Hematopoietic multipotent progenitor cell treated with erythropoietin and hydrocortisone succinate and interleukin-3 and kit ligand, for 4 days (in vitro differentiated cells): ENCODE results near the gene PCCA.
"Not testable (repeated sequence)": the region's sequence is repeated elsewhere in the genome, so short reads cannot be mapped to it uniquely, and the experiment has no call there.

Experiments
- DNase-seq: peaks from one replicate; pipeline ENCODE4 v3.0.0-alpha.2; 2015

PCCA gene

GRCh38 chr13:100247937-100248336, 159.0 kb downstream of the PCCA start:
- DNase-seq, result no peak

GRCh38 chr13:100254002-100254401, 165.1 kb downstream of the PCCA start:
- no peak for DNase-seq

- no peak for DNase-seq
Measured at GRCh38 chr13:100262404-100262803, 173.5 kb downstream of the PCCA start.

- DNase-seq, result no peak
Measured at GRCh38 chr13:100266026-100266425, 177.1 kb downstream of the PCCA start.

GRCh38 chr13:100269837-100270236, 180.9 kb downstream of the PCCA start:
- no peak for DNase-seq

GRCh38 chr13:100273138-100273537, 184.2 kb downstream of the PCCA start:
- DNase-seq, result no peak

GRCh38 chr13:100273552-100273951, 184.7 kb downstream of the PCCA start:
- DNase-seq, result no peak

GRCh38 chr13:100274942-100275506, 186.1 kb downstream of the PCCA start:
- no peak for DNase-seq

GRCh38 chr13:100275746-100276145, 186.9 kb downstream of the PCCA start:
- DNase-seq, result no peak

- no peak for DNase-seq
Measured at GRCh38 chr13:100280681-100281080, 191.8 kb downstream of the PCCA start.

- not testable (repeated sequence) for DNase-seq
Measured at GRCh38 chr13:100282306-100282705, 193.4 kb downstream of the PCCA start.

GRCh38 chr13:100290165-100290801, 201.4 kb downstream of the PCCA start:
- no peak for DNase-seq

- peak; percentile 46 for DNase-seq
Measured at GRCh38 chr13:100291624-100292023, 202.7 kb downstream of the PCCA start.

GRCh38 chr13:100297413-100297812, 208.5 kb downstream of the PCCA start:
- no peak for DNase-seq

GRCh38 chr13:100298116-100298681, 209.3 kb downstream of the PCCA start:
- no peak for DNase-seq

- no peak for DNase-seq
Measured at GRCh38 chr13:100298691-100299090, 209.8 kb downstream of the PCCA start.

GRCh38 chr13:100300243-100300642, 211.3 kb downstream of the PCCA start:
- DNase-seq, result no peak

GRCh38 chr13:100300708-100301107, 211.8 kb downstream of the PCCA start:
- DNase-seq, result no peak

- DNase-seq, result no peak
Measured at GRCh38 chr13:100301418-100301817, 212.5 kb downstream of the PCCA start.

- DNase-seq, result no peak
Measured at GRCh38 chr13:100302391-100302790, 213.5 kb downstream of the PCCA start.

- DNase-seq, result no peak
Measured at GRCh38 chr13:100304229-100304628, 215.3 kb downstream of the PCCA start.

GRCh38 chr13:100305398-100305797, 216.5 kb downstream of the PCCA start:
- DNase-seq, result no peak

GRCh38 chr13:100306030-100306429, 217.1 kb downstream of the PCCA start:
- DNase-seq, result no peak

- no peak for DNase-seq
Measured at GRCh38 chr13:100306434-100306999, 217.6 kb downstream of the PCCA start.
